H1 (cell line): ENCODE measurements around the gene ANKRD2. TPM values are rescaled to one million over a fixed set of nuclear protein-coding genes. Genes with fewer than 3 reads are reported as not detected.

Experiments
- CTCF ChIA-PET: fragments of 300-600 bp; sonication (Branson Sonifier 250); formaldehyde crosslinking; loops from one replicate; lab custom pipeline; 2021; ENCODE audit not compliant: partially characterized antibody; lab: Charles Lee
- POLR2A ChIA-PET: fragments of 300-600 bp; sonication (Branson Sonifier 250); formaldehyde crosslinking; loops from one replicate; lab custom pipeline; 2021; ENCODE audit warnings: inconsistent platforms; ENCODE audit not compliant: partially characterized antibody; lab: Charles Lee
- DNase-seq, 2 experiments: peaks; one replicate each; pipeline versions ENCODE4 v3.0.0 to v3.0.0-alpha.2; 2010 to 2022; ENCODE audit warnings: low spot score in 2 of 2, low read depth in 1 of 2, mixed read lengths in 1 of 2
- FAIRE-seq: peaks from 2 replicates; lab custom pipeline; 2011; peaks lifted over from hg19 to GRCh38; lab: Jason Lieb, UNC
- H2AFZ ChIP-seq: 2 replicates; pipeline ENCODE4 v1.8.1; 2012; ENCODE audit warnings: low read length, inconsistent platforms
- H2AK5ac ChIP-seq: 2 replicates; pipeline ENCODE4 v1.6.1; 2013; ENCODE audit warnings: low read depth, low read length
- H2BK120ac ChIP-seq: replicated peaks from 2 replicates; pipeline ENCODE3; 2013; ENCODE audit warnings: low read depth, low read length, inconsistent platforms
- H2BK12ac ChIP-seq: 2 replicates; pipeline ENCODE4 v1.6.1; 2013; ENCODE audit warnings: low read depth, low read length
- H2BK15ac ChIP-seq: 2 replicates; pipeline ENCODE4 v1.6.1; 2013; ENCODE audit warnings: low read length
- H2BK20ac ChIP-seq: 2 replicates; pipeline ENCODE4 v1.6.1; 2013; ENCODE audit warnings: low read length
- H2BK5ac ChIP-seq: 2 replicates; pipeline ENCODE4 v1.6.1; 2013; ENCODE audit warnings: low read depth, low read length
- H3K14ac ChIP-seq: 2 replicates; pipeline ENCODE4 v1.6.1; 2013; ENCODE audit warnings: inconsistent platforms; ENCODE audit not compliant: insufficient read length
- H3K18ac ChIP-seq: 2 replicates; pipeline ENCODE4 v1.6.1; 2013; ENCODE audit warnings: low read length; ENCODE audit errors: extremely low read depth
- H3K23ac ChIP-seq: 2 replicates; pipeline ENCODE4 v1.6.1; 2013; ENCODE audit warnings: inconsistent platforms; ENCODE audit not compliant: insufficient read length
- H3K23me2 ChIP-seq: 2 replicates; pipeline ENCODE4 v1.6.1; 2013; ENCODE audit warnings: low read depth, low read length
- H3K27ac ChIP-seq: 2 replicates; pipeline ENCODE4 v1.6.1; 2011; ENCODE audit warnings: low read depth, low read length, inconsistent platforms
- H3K27me3 ChIP-seq, 4 experiments: replicated peaks in 1 of 4; 1 replicate in 1 of 4; 2 replicates in 3 of 4; pipeline versions ENCODE4 v1.6.1 to v1.8.1; 2011 to 2013; ENCODE audit warnings: low read length in 3 of 4, mild to moderate bottlenecking in 3 of 4, inconsistent platforms in 2 of 4, mixed read lengths in 2 of 4, moderate library complexity in 1 of 4; ENCODE audit not compliant: control insufficient read depth in 3 of 4, insufficient read depth in 3 of 4; ENCODE audit errors: extremely low read depth in 1 of 4
- H3K36me3 ChIP-seq, 4 experiments: 2 replicates each; pipeline versions ENCODE4 v1.6.1 to v1.8.1; 2011 to 2013; ENCODE audit warnings: mild to moderate bottlenecking in 4 of 4, low read length in 3 of 4, moderate library complexity in 2 of 4, control low read depth in 1 of 4, inconsistent platforms in 1 of 4; ENCODE audit not compliant: insufficient read depth in 4 of 4, control insufficient read depth in 2 of 4
- H3K4ac ChIP-seq: replicated peaks from 2 replicates; pipeline ENCODE3; 2013; ENCODE audit warnings: low read length, low read depth, mixed read lengths, inconsistent platforms; ENCODE audit not compliant: insufficient read length
- H3K4me1 ChIP-seq, 4 experiments: replicated peaks in 1 of 4; 1 replicate in 1 of 4; 2 replicates in 3 of 4; pipeline versions ENCODE4 v1.6.1 to v1.8.1; 2011 to 2013; ENCODE audit warnings: low read length in 3 of 4, inconsistent platforms in 2 of 4, mixed read lengths in 1 of 4; ENCODE audit not compliant: insufficient read depth in 4 of 4, control insufficient read depth in 3 of 4
- H3K4me2 ChIP-seq, 2 experiments: 2 replicates each; pipeline versions ENCODE4 v1.6.1 to v1.8.1; 2011 to 2013; ENCODE audit warnings: low read depth in 2 of 2, low read length in 2 of 2, control low read depth in 1 of 2, inconsistent platforms in 1 of 2, mild to moderate bottlenecking in 1 of 2; ENCODE audit not compliant: insufficient read depth in 1 of 2
- H3K4me3 ChIP-seq, 4 experiments: fragments of 200-600, 300-600 bp in 1 of 4; sonication (generic), shearing (Covaris generic), sonication (Bioruptor Twin) in 1 of 4; 2 replicates each; pipeline versions ENCODE4 v1.5.1 to v1.8.1; 2011 to 2016; ENCODE audit warnings: low read length in 4 of 4, low read depth in 3 of 4, control low read depth in 2 of 4, inconsistent platforms in 2 of 4, mild to moderate bottlenecking in 2 of 4, mixed read lengths in 1 of 4, moderate library complexity in 1 of 4; ENCODE audit not compliant: insufficient read depth in 2 of 4; ENCODE audit errors: extremely low read depth in 1 of 4
- H3K56ac ChIP-seq: replicated peaks from 2 replicates; pipeline ENCODE3; 2013; ENCODE audit warnings: low read depth, mild to moderate bottlenecking, mixed read lengths, low read length, inconsistent platforms; ENCODE audit not compliant: insufficient read length
- H3K79me1 ChIP-seq: 2 replicates; pipeline ENCODE4 v1.6.1; 2013; ENCODE audit warnings: low read depth, low read length, control low read depth
- H3K79me2 ChIP-seq, 2 experiments: 2 replicates each; pipeline versions ENCODE4 v1.6.1 to v1.8.1; 2012 to 2013; ENCODE audit warnings: low read length in 2 of 2, mild to moderate bottlenecking in 2 of 2, inconsistent platforms in 1 of 2; ENCODE audit not compliant: insufficient read depth in 2 of 2, control insufficient read depth in 1 of 2
- H3K9ac ChIP-seq, 4 experiments: replicated peaks in 1 of 4; 1 replicate in 1 of 4; 2 replicates in 3 of 4; pipeline versions ENCODE4 v1.6.1 to v1.8.1; 2011 to 2013; ENCODE audit warnings: low read depth in 3 of 4, low read length in 3 of 4, control low read depth in 2 of 4, mild to moderate bottlenecking in 2 of 4, moderate library complexity in 2 of 4, inconsistent platforms in 1 of 4; ENCODE audit errors: extremely low read depth in 1 of 4
- H3K9me3 ChIP-seq, 2 experiments: 2 replicates each; pipeline versions ENCODE4 v1.6.1 to v1.8.1; 2012 to 2013; ENCODE audit warnings: mild to moderate bottlenecking in 2 of 2, moderate library complexity in 2 of 2, control low read depth in 1 of 2, inconsistent platforms in 1 of 2, low read depth in 1 of 2, low read length in 1 of 2, mixed read lengths in 1 of 2; ENCODE audit not compliant: insufficient read depth in 2 of 2
- H4K20me1 ChIP-seq, 2 experiments: replicated peaks in 1 of 2; 2 replicates each; pipeline versions ENCODE3 to v1.8.1; 2011 to 2013; ENCODE audit warnings: inconsistent platforms in 2 of 2, low read length in 2 of 2, mild to moderate bottlenecking in 1 of 2; ENCODE audit not compliant: insufficient read depth in 2 of 2, control insufficient read depth in 1 of 2
- H4K5ac ChIP-seq: 2 replicates; pipeline ENCODE4 v1.6.1; 2013; ENCODE audit warnings: low read length, low read depth, mixed read lengths, inconsistent platforms; ENCODE audit not compliant: insufficient read length
- H4K8ac ChIP-seq: 2 replicates; pipeline ENCODE4 v1.8.0; 2013; ENCODE audit warnings: mild to moderate bottlenecking, moderate library complexity, low read length, inconsistent platforms; ENCODE audit not compliant: insufficient read depth; ENCODE audit errors: extremely low read depth
- H4K91ac ChIP-seq: replicated peaks from 2 replicates; pipeline ENCODE3; 2013; ENCODE audit warnings: low read length, mixed read lengths, inconsistent platforms; ENCODE audit not compliant: insufficient read length
- CHD2 ChIP-seq: IDR thresholded peaks from 2 replicates; pipeline ENCODE4 v1.6.1; 2012; ENCODE audit warnings: low read length, improper control_type of control experiment
- EGR1 ChIP-seq: IDR thresholded peaks from 2 replicates; pipeline ENCODE4 v1.6.1; 2011; ENCODE audit warnings: low read depth, low read length, borderline replicate concordance
- EZH2 ChIP-seq: fragments of 200-600 bp; sonication (generic); IDR thresholded peaks from 2 replicates; pipeline ENCODE4 v1.7.1; 2012; ENCODE audit warnings: low read depth, mild to moderate bottlenecking, moderate library complexity, low read length, inconsistent platforms; ENCODE audit not compliant: severe bottlenecking
- GABPA ChIP-seq: IDR thresholded peaks from 2 replicates; pipeline ENCODE4 v1.6.1; 2011; ENCODE audit warnings: mild to moderate bottlenecking, low read length, moderate library complexity, borderline replicate concordance; ENCODE audit not compliant: insufficient read depth
- HDAC2 ChIP-seq, 2 experiments: fragments of 300-600 bp in 1 of 2; sonication (generic) in 1 of 2; IDR thresholded peaks; 2 replicates each; pipeline ENCODE4 v1.6.1; 2011 to 2012; ENCODE audit warnings: low read depth in 2 of 2, low read length in 2 of 2, mild to moderate bottlenecking in 2 of 2, moderate library complexity in 2 of 2, borderline replicate concordance in 1 of 2, inconsistent platforms in 1 of 2
- KDM4A ChIP-seq: IDR thresholded peaks from one replicate; pipeline ENCODE4 v1.7.1; 2012; ENCODE audit warnings: low read depth, mild to moderate bottlenecking, moderate library complexity, low read length, inconsistent platforms; ENCODE audit not compliant: severe bottlenecking
- KDM5A ChIP-seq: fragments of 200-600 bp; IDR thresholded peaks from 2 replicates; pipeline ENCODE4 v1.7.1; 2012; ENCODE audit warnings: mild to moderate bottlenecking, low read length, inconsistent platforms, mixed read lengths
- NANOG ChIP-seq: IDR thresholded peaks from 2 replicates; pipeline ENCODE4 v1.6.1; 2011; ENCODE audit warnings: low read length, low read depth, mild to moderate bottlenecking, inconsistent platforms; ENCODE audit not compliant: insufficient read depth, poor library complexity, severe bottlenecking
- RNF2 ChIP-seq: fragments of 200-900, 300-1000 bp; sonication (generic); IDR thresholded peaks from 2 replicates; pipeline ENCODE4 v1.7.1; 2016; ENCODE audit warnings: borderline replicate concordance, low read depth, mild to moderate bottlenecking, antibody characterized with exemption, low read length; ENCODE audit not compliant: poor library complexity, severe bottlenecking; ENCODE audit errors: missing control alignments
- SAP30 ChIP-seq: fragments of 300-600 bp; sonication (generic); IDR thresholded peaks from 2 replicates; pipeline ENCODE4 v1.7.1; 2012; ENCODE audit warnings: low read length, moderate library complexity, mild to moderate bottlenecking, inconsistent platforms; ENCODE audit not compliant: insufficient read depth, insufficient replicate concordance
- SIRT6 ChIP-seq: IDR thresholded peaks from one replicate; pipeline ENCODE4 v1.7.1; 2012; ENCODE audit warnings: low read length, inconsistent platforms
- WGBS, 2 experiments: shearing (Covaris generic) in 1 of 2; methylation state at CpG; one replicate each; pipeline versions ENCODE4 v1.1.6 to v1.1.7; 2013 to 2015; ENCODE audit warnings: low lambda C conversion rate in 2 of 2, mixed read lengths in 2 of 2, inconsistent platforms in 1 of 2, low coverage in 1 of 2, missing lambda C conversion rate in 1 of 2; ENCODE audit not compliant: insufficient replicate concordance in 2 of 2, insufficient coverage in 1 of 2, insufficient read length in 1 of 2; ENCODE audit errors: extremely low coverage in 1 of 2, missing lambda C conversion rate in 1 of 2; 5-methylcytosine and 5-hydroxymethylcytosine counted together
- polyA plus RNA-seq, 7 experiments: library from polyadenylated mRNA; depleted of rRNA in 3 of 7; stranded (reverse) in 5 of 7; unstranded in 2 of 7; fragments of >200 nt in 5 of 7; fragments of 200-250 nt in 2 of 7; gene quantifications; 1 replicate in 5 of 7; 2 replicates in 1 of 7; 4 replicates in 1 of 7; pipeline versions ENCODE4 v1.2.1 to v1.2.3, GENCODE V29; 2011 to 2013; ENCODE audit warnings: missing spikeins in 2 of 7, mixed read lengths in 2 of 7
- total RNA-seq: library from RNA; stranded (reverse); fragmentation: NEBNext Ultra II Directional; extraction: Animal tissue kit (Norgen Biotek cat#: 25700); gene quantifications from 2 replicates; pipeline ENCODE4 v1.2.1, GENCODE V29; 2021

ANKRD2 gene
- total and polyA plus RNA-seq, 2 of the 8 experiments (the other 6 are each of a cell fraction or from before 2014, with no cell fraction given): not detected

GRCh38 chr10:97522937-97523336 is 49.6 kb upstream of the ANKRD2 start:
- Histone ChIP-seq H2AK5ac (no peak overlapping the region; the same call in 1 of the 2 replicates), H2AFZ (no peak overlapping the region), H4K91ac (no peak overlapping the region), H2BK20ac (no peak overlapping the region), H3K23ac (no peak overlapping the region), H2BK5ac (no peak overlapping the region), H3K9me3 (no peaks in the 10 kb centered on the region), H2BK120ac (no peak overlapping the region), H4K5ac (no peak overlapping the region), H3K4me1 (peaks cover 11 to 19% (median 16%) of the 10 kb centered on the region in 4 experiments), H3K4me2 (no peak overlapping the region), H3K79me2 (peaks cover 0 to 32% of the 10 kb centered on the region in 2 experiments; a peak in 2 of 4 replicates), H3K4ac (no peak overlapping the region), H3K27me3 (no peaks in the 10 kb centered on the region), H3K56ac (no peak overlapping the region), H3K36me3 (no peaks in the 10 kb centered on the region), H3K4me3 (no peak overlapping the region), H3K23me2 (no peaks in the 10 kb centered on the region), H4K20me1 (peaks cover 0 to 1% of the 10 kb centered on the region in 2 experiments), H4K8ac (no peak overlapping the region), H2BK12ac (no peak overlapping the region), H2BK15ac (no peak overlapping the region), H3K14ac (no peak overlapping the region), H3K27ac (no peak overlapping the region), H3K9ac (no peak overlapping the region), H3K18ac (no peak overlapping the region), H3K79me1 (peaks cover 14% of the 10 kb centered on the region)
- ChIA-PET CTCF (interaction anchor here (1.8 to 19.6 kb wide), 5 partner anchors 12 to 85 kb away, joined by 6 to 283 read pairs (median 13); no protein-coding TSS in a partner anchor), POLR2A (interaction anchor here (1.6 to 1.8 kb wide), 2 partner anchors 13 to 23 kb away, joined by 4 to 6 read pairs; no protein-coding TSS in a partner anchor)
- FAIRE-seq (no peak), DNase-seq (no peak)
- no peak for TF ChIP-seq SAP30
- TF ChIP-seq SIRT6: no peak
- no peak for TF ChIP-seq EGR1
- TF ChIP-seq KDM5A: no peak
- no peak for TF ChIP-seq RNF2
- TF ChIP-seq GABPA: no peak
- TF ChIP-seq CHD2: no peak
- no peak for TF ChIP-seq EZH2
- TF ChIP-seq NANOG: no peak
- no peak for TF ChIP-seq KDM4A
- TF ChIP-seq HDAC2 (IDR thresholded peaks at IDR 0.05; ENCODE audit: borderline replicate concordance in 1 of 2, low read depth in 2 of 2, low read length in 2 of 2): no peak
- 91% methylated on average over 8 of the region's 8 CpGs; no CpG with 5 or more reads in 1 of the 2 experiments for WGBS, 2 experiments
